BE2C (cell line): ENCODE data around the gene PPP1R3C.
A peak's percentile ranks its signal among the peaks of the same experiment; 100 is the strongest.

Experiments used
- DNase-seq: peaks from one replicate; pipeline ENCODE4 v3.0.0-alpha.2; 2020
- H3K27me3 ChIP-seq: fragments of 250-450 bp; sonication (Bioruptor Pico); 2 replicates; pipeline ENCODE4 v1.5.1; 2020; ENCODE audit warnings: mild to moderate bottlenecking
- H3K36me3 ChIP-seq: fragments of 250-450 bp; sonication (Bioruptor Pico); 2 replicates; pipeline ENCODE4 v1.5.1; 2020; ENCODE audit warnings: mild to moderate bottlenecking
- H3K4me1 ChIP-seq: fragments of 250-450 bp; sonication (Bioruptor Pico); 2 replicates; pipeline ENCODE4 v1.5.1; 2020
- H3K4me3 ChIP-seq: 2 replicates; pipeline ENCODE4 v1.5.1; 2011; ENCODE audit warnings: low read depth, low read length
- H3K9me3 ChIP-seq: fragments of 250-450 bp; sonication (Bioruptor Pico); 2 replicates; pipeline ENCODE4 v1.5.1; 2020
- CTCF ChIP-seq: IDR thresholded peaks from 2 replicates; pipeline ENCODE4 v1.5.1; 2012; ENCODE audit warnings: mild to moderate bottlenecking, low read depth, low read length

PPP1R3C gene

GRCh38 chr10:91672021-91672608 lies 39.2 kb upstream of the PPP1R3C start:
- H3K4me1 ChIP-seq: peaks cover 10% of the 10 kb centered on the region
- DNase-seq: peak; percentile 74
- no peaks in the 10 kb centered on the region for H3K36me3 ChIP-seq
- H3K9me3 ChIP-seq: no peaks in the 10 kb centered on the region
- H3K4me3 ChIP-seq: peak overlapping the region; percentile 11; the same call in 1 of the 2 replicates
- TF ChIP-seq CTCF: no peak; the same call in 1 of the 2 replicates
- H3K27me3 ChIP-seq: no peaks in the 10 kb centered on the region

GRCh38 chr10:91668913-91669312 lies 36.0 kb upstream of the PPP1R3C start:
- DNase-seq: no peak
- Histone ChIP-seq H3K9me3 (no peaks in the 10 kb centered on the region), H3K4me1 (peaks cover 10% of the 10 kb centered on the region), H3K27me3 (no peaks in the 10 kb centered on the region), H3K4me3 (no peak overlapping the region), H3K36me3 (no peaks in the 10 kb centered on the region)
- TF ChIP-seq CTCF: no peak

- DNase-seq: peak; percentile 14
- Histone ChIP-seq H3K9me3 (no peaks in the 10 kb centered on the region), H3K4me3 (no peak overlapping the region), H3K27me3 (no peaks in the 10 kb centered on the region), H3K36me3 (no peaks in the 10 kb centered on the region), H3K4me1 (no peaks in the 10 kb centered on the region; the same call in 1 of the 2 replicates)
- TF ChIP-seq CTCF: no peak
Measured at GRCh38 chr10:91665842-91666241, 33.0 kb upstream of the PPP1R3C start.

- Histone ChIP-seq H3K4me1 (no peaks in the 10 kb centered on the region), H3K4me3 (no peak overlapping the region), H3K9me3 (no peaks in the 10 kb centered on the region), H3K27me3 (no peaks in the 10 kb centered on the region), H3K36me3 (no peaks in the 10 kb centered on the region)
- no peak for TF ChIP-seq CTCF
- no peak for DNase-seq
Measured at GRCh38 chr10:91664426-91664825, 31.6 kb upstream of the PPP1R3C start.

- no peak for TF ChIP-seq CTCF
- Histone ChIP-seq H3K36me3 (no peaks in the 10 kb centered on the region), H3K9me3 (no peaks in the 10 kb centered on the region), H3K4me1 (no peaks in the 10 kb centered on the region), H3K27me3 (no peaks in the 10 kb centered on the region), H3K4me3 (no peak overlapping the region)
- DNase-seq: no peak
Measured at GRCh38 chr10:91662993-91663392, 30.1 kb upstream of the PPP1R3C start.

GRCh38 chr10:91653219-91653870 lies 20.5 kb upstream of the PPP1R3C start:
- no peaks in the 10 kb centered on the region for H3K36me3 ChIP-seq
- no peaks in the 10 kb centered on the region for H3K4me1 ChIP-seq
- no peak for DNase-seq
- no peaks in the 10 kb centered on the region for H3K9me3 ChIP-seq
- H3K27me3 ChIP-seq: no peaks in the 10 kb centered on the region
- H3K4me3 ChIP-seq: no peak overlapping the region
- TF ChIP-seq CTCF: no peak
